DOHH2 (cell line): ENCODE results near the gene ZNF787.

ENCODE experiments used
- H3F3A ChIP-seq: fragments of 200-600 bp; sonication (generic), shearing (Covaris generic); 2 replicates; pipeline ENCODE4 v1.6.0; 2016; ENCODE audit warnings: antibody characterized with exemption, mild to moderate bottlenecking; ENCODE audit not compliant: control insufficient read depth, insufficient read depth
- H3K27ac ChIP-seq: fragments of 200-600 bp; sonication (generic); 2 replicates; pipeline ENCODE4 v1.5.1; 2014; ENCODE audit warnings: low read depth, mild to moderate bottlenecking, low read length, moderate library complexity
- H3K27me3 ChIP-seq: fragments of 200-600 bp; sonication (generic); 2 replicates; pipeline ENCODE4 v1.6.1; 2014; ENCODE audit warnings: mild to moderate bottlenecking, low read length, mixed read lengths; ENCODE audit not compliant: control insufficient read depth
- H3K36me3 ChIP-seq: fragments of 200-600 bp; sonication (generic); 2 replicates; pipeline ENCODE4 v1.6.1; 2014; ENCODE audit warnings: mild to moderate bottlenecking, low read length, moderate library complexity, mixed read lengths; ENCODE audit not compliant: control insufficient read depth
- H3K4me1 ChIP-seq: fragments of 200-600 bp; sonication (generic); 2 replicates; pipeline ENCODE4 v1.6.1; 2014; ENCODE audit warnings: mild to moderate bottlenecking, low read length, mixed read lengths; ENCODE audit not compliant: control insufficient read depth
- H3K4me2 ChIP-seq: fragments of 200-600 bp; sonication (generic); 2 replicates; pipeline ENCODE4 v1.6.0; 2014; ENCODE audit warnings: mild to moderate bottlenecking, low read length, moderate library complexity
- H3K4me3 ChIP-seq: fragments of 200-600 bp; sonication (generic); 2 replicates; pipeline ENCODE4 v1.5.1; 2014; ENCODE audit warnings: mild to moderate bottlenecking, low read length, mixed read lengths
- H3K79me2 ChIP-seq: fragments of 200-600 bp; sonication (generic); 2 replicates; pipeline ENCODE4 v1.6.1; 2014; ENCODE audit warnings: mild to moderate bottlenecking, low read length, mixed read lengths; ENCODE audit not compliant: control insufficient read depth
- H3K9me2 ChIP-seq: fragments of 200-600 bp; sonication (generic); replicated peaks from 2 replicates; pipeline ENCODE4 v1.6.1; 2014; ENCODE audit warnings: mild to moderate bottlenecking, low read length, mixed read lengths; ENCODE audit not compliant: control insufficient read depth
- H3K9me3 ChIP-seq: fragments of 200-600 bp; sonication (generic); 2 replicates; pipeline ENCODE4 v1.6.1; 2014; ENCODE audit warnings: antibody characterized with exemption, low read length, mixed read lengths; ENCODE audit not compliant: control insufficient read depth, insufficient read depth
- H4K20me1 ChIP-seq: fragments of 200-600 bp; sonication (generic); 2 replicates; pipeline ENCODE4 v1.6.0; 2014; ENCODE audit warnings: low read depth, mild to moderate bottlenecking, antibody characterized with exemption, low read length, moderate library complexity; ENCODE audit not compliant: control insufficient read depth, insufficient read depth
- EZH2phosphoT487 ChIP-seq: fragments of 200-600 bp; sonication (generic); IDR thresholded peaks from 2 replicates; pipeline ENCODE4 v1.6.1; 2017; ENCODE audit warnings: borderline replicate concordance, mild to moderate bottlenecking, antibody characterized with exemption, low read length, moderate library complexity, mixed read lengths
- TF ChIP-seq, protein P1 (sequence below): fragments of 200-600 bp; sonication (generic); IDR thresholded peaks from one replicate; pipeline ENCODE4 v1.5.1; 2014; ENCODE audit warnings: antibody characterized with exemption, mild to moderate bottlenecking, low read depth, low read length; ENCODE audit not compliant: poor library complexity, severe bottlenecking

ZNF787 gene

DNA sequence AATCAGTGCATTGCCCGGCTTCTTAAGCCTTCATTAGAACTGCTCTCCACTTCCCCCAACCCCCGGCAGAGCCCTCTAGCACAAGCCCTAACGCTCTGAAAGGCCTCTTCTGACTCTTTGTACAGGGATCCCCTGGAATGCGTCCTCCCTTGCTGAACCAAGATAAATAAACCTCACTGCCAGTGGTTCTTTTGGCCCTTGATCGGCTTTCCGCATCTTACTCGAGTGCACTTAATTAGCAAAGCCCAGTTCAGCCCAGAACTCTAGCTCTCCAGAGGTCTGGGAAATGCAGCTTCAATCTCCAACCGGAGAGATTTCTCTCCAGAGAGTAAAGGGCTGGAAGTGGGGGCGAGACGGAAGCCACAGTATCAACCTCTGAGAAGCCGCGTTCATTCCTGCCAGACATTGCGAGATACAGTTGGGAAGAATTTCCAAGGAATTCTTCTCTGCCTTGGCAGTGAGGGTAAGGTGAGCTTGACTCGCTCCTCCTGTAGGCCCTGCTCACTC lies 11.3 kb upstream of the ZNF787 start:
- Histone ChIP-seq H3F3A (no peaks in the 10 kb centered on the region), H3K36me3 (no peaks in the 10 kb centered on the region), H3K79me2 (no peaks in the 10 kb centered on the region), H3K9me3 (no peaks in the 10 kb centered on the region), H3K4me3 (no peak overlapping the region), H3K27ac (no peak overlapping the region), H3K4me1 (peaks cover 16% of the 10 kb centered on the region), H3K9me2 (no peaks in the 10 kb centered on the region), H3K27me3 (no peaks in the 10 kb centered on the region), H3K4me2 (no peak overlapping the region), H4K20me1 (no peaks in the 10 kb centered on the region)
- no peak for TF ChIP-seq EZH2phosphoT487

DNA sequence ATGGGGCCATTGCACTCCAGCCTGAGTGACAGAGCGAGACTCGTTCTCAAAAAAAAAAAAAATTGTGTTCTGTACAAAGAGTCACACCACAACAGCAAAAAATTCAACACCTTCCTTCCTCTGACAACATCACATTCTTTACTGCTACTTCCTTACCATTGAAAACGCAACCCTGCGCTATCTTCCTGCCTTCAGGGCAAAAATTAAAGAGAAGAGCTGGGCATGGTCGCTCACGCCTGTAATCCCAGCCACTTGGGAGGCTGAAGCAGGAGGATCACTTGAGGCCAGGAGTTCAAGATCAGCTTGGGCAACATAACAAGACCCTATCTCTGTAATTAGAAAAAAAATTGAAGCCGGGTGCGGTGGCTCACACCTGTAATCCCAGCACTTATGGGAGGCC lies 10.6 kb upstream of the ZNF787 start:
- Histone ChIP-seq H3K9me2 (no peaks in the 10 kb centered on the region), H3K9me3 (no peaks in the 10 kb centered on the region), H3K27ac (no peak overlapping the region), H3K79me2 (no peaks in the 10 kb centered on the region), H3K4me2 (no peak overlapping the region), H3K27me3 (no peaks in the 10 kb centered on the region), H3K4me1 (peaks cover 16% of the 10 kb centered on the region), H3F3A (no peaks in the 10 kb centered on the region), H3K4me3 (no peak overlapping the region), H4K20me1 (no peaks in the 10 kb centered on the region), H3K36me3 (no peaks in the 10 kb centered on the region)
- TF ChIP-seq, protein P1, sequence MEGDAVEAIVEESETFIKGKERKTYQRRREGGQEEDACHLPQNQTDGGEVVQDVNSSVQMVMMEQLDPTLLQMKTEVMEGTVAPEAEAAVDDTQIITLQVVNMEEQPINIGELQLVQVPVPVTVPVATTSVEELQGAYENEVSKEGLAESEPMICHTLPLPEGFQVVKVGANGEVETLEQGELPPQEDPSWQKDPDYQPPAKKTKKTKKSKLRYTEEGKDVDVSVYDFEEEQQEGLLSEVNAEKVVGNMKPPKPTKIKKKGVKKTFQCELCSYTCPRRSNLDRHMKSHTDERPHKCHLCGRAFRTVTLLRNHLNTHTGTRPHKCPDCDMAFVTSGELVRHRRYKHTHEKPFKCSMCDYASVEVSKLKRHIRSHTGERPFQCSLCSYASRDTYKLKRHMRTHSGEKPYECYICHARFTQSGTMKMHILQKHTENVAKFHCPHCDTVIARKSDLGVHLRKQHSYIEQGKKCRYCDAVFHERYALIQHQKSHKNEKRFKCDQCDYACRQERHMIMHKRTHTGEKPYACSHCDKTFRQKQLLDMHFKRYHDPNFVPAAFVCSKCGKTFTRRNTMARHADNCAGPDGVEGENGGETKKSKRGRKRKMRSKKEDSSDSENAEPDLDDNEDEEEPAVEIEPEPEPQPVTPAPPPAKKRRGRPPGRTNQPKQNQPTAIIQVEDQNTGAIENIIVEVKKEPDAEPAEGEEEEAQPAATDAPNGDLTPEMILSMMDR = no peak
- no peak for TF ChIP-seq EZH2phosphoT487

DNA sequence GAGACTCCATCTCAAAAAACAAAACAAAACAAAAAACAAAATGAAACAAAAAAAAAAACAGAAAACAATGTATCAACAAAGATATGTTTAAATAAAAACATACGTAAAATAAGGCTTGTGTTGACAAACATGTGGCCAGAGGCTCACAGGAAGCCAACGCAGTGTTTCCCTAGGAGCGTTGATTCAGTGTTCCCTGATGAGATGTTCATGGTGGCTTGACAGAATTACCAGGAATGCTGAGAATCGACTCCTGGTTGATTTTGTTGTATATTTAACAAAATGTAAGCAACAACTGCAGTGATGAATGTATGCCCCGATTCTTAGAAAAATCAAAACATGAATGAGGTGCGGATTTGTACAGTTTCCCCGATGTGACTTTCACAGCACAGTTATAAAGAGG lies 8.9 kb upstream of the ZNF787 start:
- H3K9me2 ChIP-seq = no peaks in the 10 kb centered on the region
- no peaks in the 10 kb centered on the region for H3F3A ChIP-seq
- TF ChIP-seq EZH2phosphoT487 = no peak
- TF ChIP-seq, protein P1 = no peak
- no peaks in the 10 kb centered on the region for H4K20me1 ChIP-seq
- no peak overlapping the region for H3K4me3 ChIP-seq
- no peaks in the 10 kb centered on the region for H3K36me3 ChIP-seq
- no peaks in the 10 kb centered on the region for H3K9me3 ChIP-seq
- no peaks in the 10 kb centered on the region for H3K79me2 ChIP-seq
- no peaks in the 10 kb centered on the region for H3K27me3 ChIP-seq
- H3K4me1 ChIP-seq = peaks cover 16% of the 10 kb centered on the region
- no peak overlapping the region for H3K27ac ChIP-seq
- no peak overlapping the region for H3K4me2 ChIP-seq

DNA sequence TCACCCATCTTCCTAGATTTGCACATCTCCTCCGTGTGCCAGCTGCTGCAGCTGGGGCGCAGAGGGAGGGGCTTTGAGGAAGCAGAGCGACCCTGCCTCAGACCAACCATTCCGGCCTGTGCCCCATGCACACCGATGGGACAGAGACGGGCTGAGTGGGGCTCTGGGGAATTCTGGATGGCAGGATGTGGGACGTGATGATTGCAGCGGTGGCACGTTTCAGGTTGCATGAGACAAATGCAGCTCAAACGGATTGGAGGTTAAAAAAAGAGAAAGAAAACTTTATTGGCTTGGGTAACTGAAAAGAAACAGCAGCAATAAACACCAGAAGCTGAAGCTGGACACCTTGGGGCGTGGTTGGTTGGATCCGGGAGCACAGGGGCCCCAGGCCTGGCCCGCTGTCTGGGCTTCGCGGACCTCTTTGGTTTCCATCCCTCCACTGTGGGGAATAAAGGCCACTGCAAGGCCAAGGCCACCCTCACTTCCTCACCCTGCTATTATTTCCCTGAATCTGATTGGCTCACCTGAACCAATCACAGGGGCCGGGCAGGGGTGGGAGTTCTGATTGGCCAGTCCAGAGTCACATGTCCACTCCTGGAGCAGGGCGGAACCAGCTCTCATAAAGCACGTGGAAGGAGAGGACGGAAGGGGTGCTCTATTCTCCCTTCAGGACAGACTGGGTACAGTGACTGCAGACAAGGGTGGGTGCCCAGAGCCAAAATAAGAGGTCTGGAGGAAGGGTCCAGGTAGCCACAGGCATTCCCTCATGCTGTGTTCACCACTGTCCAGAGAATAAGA lies 6.1 kb upstream of the ZNF787 start:
- TF ChIP-seq, protein P1 = no peak
- TF ChIP-seq EZH2phosphoT487 = no peak
- Histone ChIP-seq H4K20me1 (no peaks in the 10 kb centered on the region), H3F3A (no peaks in the 10 kb centered on the region), H3K4me2 (no peak overlapping the region), H3K4me1 (peaks cover 2% of the 10 kb centered on the region), H3K36me3 (no peaks in the 10 kb centered on the region), H3K9me2 (no peaks in the 10 kb centered on the region), H3K9me3 (no peaks in the 10 kb centered on the region), H3K27me3 (no peaks in the 10 kb centered on the region), H3K27ac (no peak overlapping the region), H3K79me2 (no peaks in the 10 kb centered on the region), H3K4me3 (no peak overlapping the region)
